Liver (tissue), 9 donors: ENCODE data around the gene STPG4. TPM values are rescaled to one million over a fixed set of nuclear protein-coding genes. Genes with fewer than 3 reads are reported as not detected.

ENCODE experiments used
- DNase-seq: peaks from one replicate; pipeline ENCODE4 v3.0.0-alpha.2; 2017; ENCODE audit warnings: low spot score
- H3K27ac ChIP-seq, 2 donors: one replicate each; pipeline ENCODE4 v1.7.0; 2013; ENCODE audit warnings: inconsistent platforms in 2 of 2, low read length in 2 of 2, control low read depth in 1 of 2, low read depth in 1 of 2, mild to moderate bottlenecking in 1 of 2
- H3K27me3 ChIP-seq, 4 donors: one replicate each; pipeline versions ENCODE4 v1.6.1 to v1.7.0; 2013; ENCODE audit warnings: low read length in 3 of 4, inconsistent platforms in 1 of 4, mild to moderate bottlenecking in 1 of 4, moderate library complexity in 1 of 4; ENCODE audit not compliant: control insufficient read depth in 4 of 4, insufficient read depth in 4 of 4
- H3K36me3 ChIP-seq, 4 donors: one replicate each; pipeline versions ENCODE4 v1.6.1 to v1.7.0; 2013; ENCODE audit warnings: low read length in 3 of 4, mild to moderate bottlenecking in 3 of 4, low read depth in 1 of 4, moderate library complexity in 1 of 4; ENCODE audit not compliant: control insufficient read depth in 4 of 4, insufficient read depth in 3 of 4
- H3K4me1 ChIP-seq, 4 donors: one replicate each; pipeline versions ENCODE4 v1.6.1 to v1.7.0; 2013; ENCODE audit warnings: low read length in 3 of 4, mild to moderate bottlenecking in 3 of 4, moderate library complexity in 1 of 4; ENCODE audit not compliant: control insufficient read depth in 4 of 4, insufficient read depth in 4 of 4
- H3K4me3 ChIP-seq, 3 donors: one replicate each; pipeline versions ENCODE4 v1.6.1 to v1.7.0; 2013; ENCODE audit warnings: low read length in 3 of 3, control low read depth in 1 of 3, low read depth in 1 of 3, mild to moderate bottlenecking in 1 of 3
- H3K9ac ChIP-seq, 2 donors: one replicate each; pipeline ENCODE4 v1.7.0; 2013; ENCODE audit warnings: low read length in 2 of 2, mild to moderate bottlenecking in 2 of 2, moderate library complexity in 2 of 2, control low read depth in 1 of 2, low read depth in 1 of 2
- H3K9me3 ChIP-seq, 4 donors: one replicate each; pipeline versions ENCODE4 v1.6.1 to v1.7.0; 2013; ENCODE audit warnings: low read length in 3 of 4; ENCODE audit not compliant: control insufficient read depth in 4 of 4
- ATF3 ChIP-seq: IDR thresholded peaks from 2 replicates; pipeline ENCODE4 v1.6.1; 2016; ENCODE audit warnings: antibody characterized with exemption
- CTCF ChIP-seq: fragments of 150-350 bp; IDR thresholded peaks from 2 replicates; pipeline ENCODE4 v1.5.1; 2017; ENCODE audit warnings: improper control_type of control experiment, low read depth, low read length; ENCODE audit not compliant: missing input control
- FOXA1 ChIP-seq: IDR thresholded peaks from 2 replicates; pipeline ENCODE4 v1.6.1; 2016; ENCODE audit warnings: antibody characterized with exemption
- FOXA2 ChIP-seq: IDR thresholded peaks from 2 replicates; pipeline ENCODE4 v1.6.1; 2016; ENCODE audit warnings: antibody characterized with exemption
- GABPA ChIP-seq, 2 donors: IDR thresholded peaks in 1 of 2; conservative IDR thresholded peaks in 1 of 2; 2 replicates each; pipeline ENCODE4 v1.6.1; 2016; ENCODE audit warnings: antibody characterized with exemption in 2 of 2, mild to moderate bottlenecking in 1 of 2, moderate library complexity in 1 of 2
- HNF4A ChIP-seq, 2 donors: conservative IDR thresholded peaks; 2 replicates each; pipeline ENCODE4 v1.6.1; 2016; ENCODE audit warnings: antibody characterized with exemption in 2 of 2, mild to moderate bottlenecking in 2 of 2
- HNF4G ChIP-seq: IDR thresholded peaks from 2 replicates; pipeline ENCODE4 v1.6.1; 2016; ENCODE audit warnings: antibody characterized with exemption
- NR2F2 ChIP-seq: IDR thresholded peaks from 2 replicates; pipeline ENCODE4 v1.6.1; 2016; ENCODE audit warnings: antibody characterized with exemption
- RXRA ChIP-seq, 2 donors: IDR thresholded peaks; 2 replicates each; pipeline ENCODE4 v1.6.1; 2017 to 2018; ENCODE audit warnings: antibody characterized with exemption in 2 of 2, mild to moderate bottlenecking in 1 of 2
- TAF1 ChIP-seq: conservative IDR thresholded peaks from 2 replicates; pipeline ENCODE4 v1.6.1; 2016; ENCODE audit warnings: antibody characterized with exemption, mild to moderate bottlenecking
- YY1 ChIP-seq: IDR thresholded peaks from 2 replicates; pipeline ENCODE4 v1.6.1; 2016; ENCODE audit warnings: antibody characterized with exemption, mild to moderate bottlenecking
- ZBTB33 ChIP-seq: IDR thresholded peaks from 2 replicates; pipeline ENCODE4 v1.6.1; 2016; ENCODE audit warnings: antibody characterized with exemption
- WGBS: extraction: QIAGEN DNeasy Blood & Tissue Kit; methylation state at CpG from one replicate; pipeline ENCODE4 v1.1.7; 2013; 5-methylcytosine and 5-hydroxymethylcytosine counted together
- polyA plus RNA-seq, 2 donors: library from polyadenylated mRNA; stranded (reverse) in 1 of 2; unstranded in 1 of 2; fragments of 200-250 nt in 1 of 2; fragments of >200 nt in 1 of 2; fragmentation: Nextera tagmentation in 1 of 2; extraction: Ambion mirVana in 1 of 2; gene quantifications; one replicate each; pipeline versions ENCODE4 v1.2.1 to v1.2.3, GENCODE V29; 2013 to 2015
- total RNA-seq, 2 donors: library from RNA; depleted of rRNA; stranded (reverse); fragments of >200 nt; gene quantifications; one replicate each; pipeline ENCODE4 v1.2.3, GENCODE V29; 2014
- TF ChIP-seq, protein P1 (sequence below): IDR thresholded peaks from 2 replicates; pipeline ENCODE4 v1.6.1; 2016; ENCODE audit warnings: antibody characterized with exemption
- TF ChIP-seq, protein P2 (sequence below): IDR thresholded peaks from 2 replicates; pipeline ENCODE4 v1.6.1; 2016; ENCODE audit warnings: antibody characterized with exemption, mild to moderate bottlenecking
- donor health status: healthy.
- donor health status: healthy.
- donor health status: healthy.
- donor health status: healthy.
- donor health status: healthy.

STPG4 gene
- total and polyA plus RNA-seq, 4 donors, result 0.25 TPM; not detected in 3

GRCh38 chr2:47196499-47196898 is 41.4 kb upstream of the STPG4 start:
- H3K27ac ChIP-seq, result no peak overlapping the region
- peaks cover 4 to 25% (median 10%) of the 10 kb centered on the region in 4 donors for H3K4me1 ChIP-seq
- H3K9ac ChIP-seq, result no peak overlapping the region
- H3K27me3 ChIP-seq, result no peaks in the 10 kb centered on the region
- no peaks in the 10 kb centered on the region for H3K36me3 ChIP-seq
- no peak for DNase-seq
- no peaks in the 10 kb centered on the region for H3K9me3 ChIP-seq
- no peak overlapping the region for H3K4me3 ChIP-seq
- 44% methylated on average over 1 of the region's 1 CpG for WGBS
- TF ChIP-seq YY1 (peak; percentile 19), HNF4A (conservative IDR thresholded peaks at IDR 0.05) (peak; percentile 66 to 74), RXRA (IDR thresholded peaks at IDR 0.05) (peak; percentile 23 to 42), NR2F2 (no peak)

- WGBS, result 71% methylated on average over 2 of the region's 2 CpGs
- TF ChIP-seq TAF1, result no peak
- TF ChIP-seq, protein P1, sequence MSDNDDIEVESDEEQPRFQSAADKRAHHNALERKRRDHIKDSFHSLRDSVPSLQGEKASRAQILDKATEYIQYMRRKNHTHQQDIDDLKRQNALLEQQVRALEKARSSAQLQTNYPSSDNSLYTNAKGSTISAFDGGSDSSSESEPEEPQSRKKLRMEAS, result no peak
- no peaks in the 10 kb centered on the region for H3K36me3 ChIP-seq
Measured at GRCh38 chr2:47196046-47196445, 40.9 kb upstream of the STPG4 start.

GRCh38 chr2:47195148-47195547 is 40.0 kb upstream of the STPG4 start:
- H3K36me3 ChIP-seq, result no peaks in the 10 kb centered on the region
- TF ChIP-seq ZBTB33, result no peak
- TF ChIP-seq FOXA1, result no peak
- TF ChIP-seq ATF3, result no peak
- no peak for TF ChIP-seq NR2F2
- TF ChIP-seq HNF4A (conservative IDR thresholded peaks at IDR 0.05), result no peak
- TF ChIP-seq YY1, result no peak
- no peak for TF ChIP-seq HNF4G
- TF ChIP-seq, protein P1, result no peak
- no peak for TF ChIP-seq TAF1
- TF ChIP-seq CTCF, result no peak
- no peak for TF ChIP-seq GABPA (IDR thresholded peaks at IDR 0.05 in 1 of 2, conservative IDR thresholded peaks at IDR 0.05 in 1 of 2)
- TF ChIP-seq, protein P2, sequence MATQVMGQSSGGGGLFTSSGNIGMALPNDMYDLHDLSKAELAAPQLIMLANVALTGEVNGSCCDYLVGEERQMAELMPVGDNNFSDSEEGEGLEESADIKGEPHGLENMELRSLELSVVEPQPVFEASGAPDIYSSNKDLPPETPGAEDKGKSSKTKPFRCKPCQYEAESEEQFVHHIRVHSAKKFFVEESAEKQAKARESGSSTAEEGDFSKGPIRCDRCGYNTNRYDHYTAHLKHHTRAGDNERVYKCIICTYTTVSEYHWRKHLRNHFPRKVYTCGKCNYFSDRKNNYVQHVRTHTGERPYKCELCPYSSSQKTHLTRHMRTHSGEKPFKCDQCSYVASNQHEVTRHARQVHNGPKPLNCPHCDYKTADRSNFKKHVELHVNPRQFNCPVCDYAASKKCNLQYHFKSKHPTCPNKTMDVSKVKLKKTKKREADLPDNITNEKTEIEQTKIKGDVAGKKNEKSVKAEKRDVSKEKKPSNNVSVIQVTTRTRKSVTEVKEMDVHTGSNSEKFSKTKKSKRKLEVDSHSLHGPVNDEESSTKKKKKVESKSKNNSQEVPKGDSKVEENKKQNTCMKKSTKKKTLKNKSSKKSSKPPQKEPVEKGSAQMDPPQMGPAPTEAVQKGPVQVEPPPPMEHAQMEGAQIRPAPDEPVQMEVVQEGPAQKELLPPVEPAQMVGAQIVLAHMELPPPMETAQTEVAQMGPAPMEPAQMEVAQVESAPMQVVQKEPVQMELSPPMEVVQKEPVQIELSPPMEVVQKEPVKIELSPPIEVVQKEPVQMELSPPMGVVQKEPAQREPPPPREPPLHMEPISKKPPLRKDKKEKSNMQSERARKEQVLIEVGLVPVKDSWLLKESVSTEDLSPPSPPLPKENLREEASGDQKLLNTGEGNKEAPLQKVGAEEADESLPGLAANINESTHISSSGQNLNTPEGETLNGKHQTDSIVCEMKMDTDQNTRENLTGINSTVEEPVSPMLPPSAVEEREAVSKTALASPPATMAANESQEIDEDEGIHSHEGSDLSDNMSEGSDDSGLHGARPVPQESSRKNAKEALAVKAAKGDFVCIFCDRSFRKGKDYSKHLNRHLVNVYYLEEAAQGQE, result no peak
- TF ChIP-seq FOXA2, result no peak
- no peak for DNase-seq
- H3K27ac ChIP-seq, result no peak overlapping the region
- peaks cover 4 to 25% (median 10%) of the 10 kb centered on the region in 4 donors for H3K4me1 ChIP-seq
- H3K27me3 ChIP-seq, result no peaks in the 10 kb centered on the region
- 94% methylated on average over 3 of the region's 3 CpGs for WGBS
- no peaks in the 10 kb centered on the region for H3K9me3 ChIP-seq
- H3K9ac ChIP-seq, result no peak overlapping the region
- no peak overlapping the region for H3K4me3 ChIP-seq

More at GRCh38 chr2:47196046-47196445, 40.9 kb upstream of the STPG4 start:
- no peaks in the 10 kb centered on the region for H3K27me3 ChIP-seq
- DNase-seq, result no peak
- H3K4me1 ChIP-seq, result peaks cover 4 to 25% (median 10%) of the 10 kb centered on the region in 4 donors
- H3K4me3 ChIP-seq, result no peak overlapping the region
- H3K9ac ChIP-seq, result no peak overlapping the region
- H3K27ac ChIP-seq, result no peak overlapping the region
- H3K9me3 ChIP-seq, result no peaks in the 10 kb centered on the region
